Measurements from ENCODE around the gene FARS2.
A peak's percentile ranks its signal among the peaks of the same experiment; 100 is the strongest.

The FARS2 gene

GRCh38 chr6:5707281-5708045 is 446.1 kb downstream of the FARS2 start:
- DNase-seq = no peak

DNA sequence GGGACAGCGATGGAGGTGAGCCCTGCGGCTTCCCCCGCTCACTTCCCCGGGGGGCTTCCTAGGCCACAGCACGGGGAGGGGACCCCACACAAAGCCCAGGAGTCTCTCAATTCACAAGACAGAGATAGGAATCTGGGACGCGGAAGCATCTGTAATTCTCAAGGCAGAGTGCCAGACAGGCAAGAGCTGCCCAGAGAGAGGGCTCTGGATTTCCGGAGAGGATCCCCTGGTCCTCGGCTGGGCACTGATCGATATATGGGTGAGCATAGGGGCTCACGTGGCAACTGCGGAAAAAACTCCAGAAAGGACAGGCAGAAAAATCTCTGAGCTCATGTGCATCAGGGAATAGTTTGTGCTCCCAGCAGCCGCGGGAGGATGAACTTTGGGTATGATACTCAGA is 449.2 kb downstream of the FARS2 start:
- DNase-seq = no peak

DNA sequence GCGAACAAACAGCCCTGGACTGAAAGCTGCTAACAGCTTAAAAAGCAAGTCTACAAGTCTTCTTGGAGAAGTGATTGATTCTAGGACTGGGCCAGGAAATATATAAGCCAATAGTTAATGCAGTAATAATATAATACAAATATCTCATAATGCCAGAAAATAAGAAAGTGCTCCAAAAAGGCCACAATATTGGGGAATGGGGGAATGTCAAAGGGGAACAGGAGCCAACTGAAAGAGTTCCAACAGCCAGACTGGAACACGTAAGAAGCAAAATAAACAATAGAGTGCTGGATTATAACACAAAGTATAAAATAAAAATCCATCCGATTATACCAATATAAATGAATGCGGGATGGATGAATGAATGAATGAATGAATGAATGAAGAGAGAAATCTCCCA is 449.6 kb downstream of the FARS2 start:
- DNase-seq = no peak

DNA sequence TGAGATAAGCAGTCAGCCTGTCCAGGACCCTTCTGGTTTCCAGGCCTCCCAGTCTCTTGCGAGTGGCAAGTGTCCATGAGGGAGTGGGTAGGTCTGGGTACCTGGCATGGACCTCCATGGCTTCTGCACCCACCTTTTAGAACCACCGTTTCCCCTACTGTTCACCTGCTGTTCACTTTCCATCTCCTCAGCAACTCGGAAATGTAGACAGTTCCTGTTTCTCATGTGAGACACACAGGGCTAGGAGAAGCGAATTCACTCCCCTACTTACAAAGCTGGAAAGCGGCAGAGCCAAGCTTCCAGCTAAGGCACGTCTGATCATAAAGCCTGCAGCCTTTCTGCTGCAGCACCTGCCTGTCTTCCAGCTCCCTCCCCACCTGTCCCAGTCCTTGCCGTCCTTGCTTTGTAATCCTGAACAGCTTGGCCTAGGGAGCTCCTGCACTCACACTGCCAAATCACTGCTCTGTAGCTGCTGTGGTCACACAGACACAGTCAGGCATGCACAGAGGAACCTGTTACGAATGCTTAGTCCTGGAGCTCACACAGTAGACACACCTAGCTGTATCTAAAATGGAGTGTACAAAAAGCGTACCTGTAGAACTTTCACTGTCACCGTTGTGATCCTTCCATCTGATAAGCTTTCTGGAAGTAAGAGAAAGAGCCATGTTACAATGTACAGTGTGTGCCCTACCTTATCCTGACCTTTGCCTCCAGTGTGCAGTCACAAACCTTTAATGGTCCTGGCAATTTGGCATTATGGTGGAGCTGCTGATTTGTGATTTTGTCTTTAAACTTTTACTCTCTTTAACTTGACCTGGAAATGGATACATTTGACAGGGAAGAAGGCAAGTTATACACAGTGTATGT is 451.3 kb downstream of the FARS2 start:
- DNase-seq = no peak

- DNase-seq = no peak
Measured at GRCh38 chr6:5713519-5713918, 452.2 kb downstream of the FARS2 start.

- DNase-seq = no peak
Measured at GRCh38 chr6:5718231-5718947, 457.1 kb downstream of the FARS2 start.

- peak; percentile 19 to 67 for DNase-seq
Measured at GRCh38 chr6:5723841-5724691, 462.8 kb downstream of the FARS2 start.

DNA sequence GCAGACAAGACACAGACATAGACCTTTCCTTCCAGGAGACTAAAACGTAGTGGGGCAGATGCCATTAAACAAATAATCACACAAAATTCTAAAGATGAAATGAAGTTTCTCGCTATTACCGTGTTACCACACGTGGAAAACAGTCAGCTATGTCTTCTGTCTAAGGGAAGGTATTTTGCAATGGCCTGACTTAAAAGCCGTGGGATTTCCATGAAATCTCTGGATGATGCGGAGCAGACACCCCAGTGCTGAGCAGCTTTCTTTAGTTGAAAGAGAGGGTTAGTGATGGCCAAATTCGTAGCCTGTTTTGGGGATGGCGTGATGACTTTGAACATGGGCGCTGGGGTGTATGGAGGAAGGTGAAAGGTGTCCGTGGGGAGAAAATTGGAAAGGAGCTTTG is 463.6 kb downstream of the FARS2 start:
- no peak for DNase-seq

DNA sequence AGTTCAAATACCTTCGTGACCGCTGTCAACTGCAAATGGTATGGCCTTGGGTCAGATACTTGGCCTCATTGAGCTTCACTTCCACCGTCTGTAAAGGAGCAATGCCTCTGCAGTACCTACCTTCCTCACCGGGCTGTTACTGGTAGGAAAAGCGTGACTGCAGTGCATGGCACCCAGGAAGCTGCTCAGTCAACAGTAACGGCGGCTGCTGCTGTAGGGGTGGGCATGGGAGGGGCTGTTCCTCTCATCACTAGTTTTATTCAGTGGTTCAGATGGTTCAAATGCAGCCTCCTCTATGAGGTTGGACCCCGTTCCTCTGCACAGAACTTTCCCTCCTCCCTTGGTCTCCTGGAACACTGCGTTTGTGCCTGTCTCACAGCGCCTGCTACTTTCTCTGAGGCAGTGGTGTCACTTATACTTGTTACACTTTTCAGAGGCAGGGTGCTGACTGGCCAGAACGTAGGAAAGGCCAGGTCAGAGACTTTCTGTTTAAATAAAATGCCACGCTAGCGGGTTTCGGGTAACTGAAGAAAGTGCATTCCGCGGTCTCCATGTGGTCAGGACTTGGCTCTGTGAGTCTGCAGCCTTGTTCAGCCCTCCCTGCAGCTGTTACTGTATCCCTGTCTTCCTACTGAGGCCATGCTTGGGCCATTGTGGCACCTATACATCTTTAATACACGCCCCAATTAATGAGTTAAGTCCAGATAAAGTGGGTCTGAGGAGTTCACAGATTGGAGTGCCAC is 465.8 kb downstream of the FARS2 start:
- no peak for DNase-seq

- no peak for DNase-seq
Measured at GRCh38 chr6:5728351-5729079, 467.2 kb downstream of the FARS2 start.

DNA sequence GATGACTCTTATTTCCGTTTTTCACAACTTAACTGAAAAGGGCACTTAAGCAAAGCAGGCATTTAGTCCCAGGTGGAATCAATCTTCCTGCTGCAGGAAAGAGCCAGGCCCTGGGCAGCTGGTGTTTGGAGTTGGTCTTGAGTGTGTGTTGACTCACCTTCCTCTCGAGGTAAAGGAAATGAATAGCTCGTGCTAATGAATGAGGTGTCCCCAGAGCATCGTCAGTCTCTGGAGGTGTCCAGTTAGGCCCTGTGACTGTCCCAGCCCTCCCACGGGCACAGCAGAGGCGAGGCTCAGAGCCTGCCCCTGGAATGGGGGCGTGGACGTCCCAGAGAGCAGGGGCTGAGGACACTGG is 467.7 kb downstream of the FARS2 start:
- DNase-seq = no peak

DNA sequence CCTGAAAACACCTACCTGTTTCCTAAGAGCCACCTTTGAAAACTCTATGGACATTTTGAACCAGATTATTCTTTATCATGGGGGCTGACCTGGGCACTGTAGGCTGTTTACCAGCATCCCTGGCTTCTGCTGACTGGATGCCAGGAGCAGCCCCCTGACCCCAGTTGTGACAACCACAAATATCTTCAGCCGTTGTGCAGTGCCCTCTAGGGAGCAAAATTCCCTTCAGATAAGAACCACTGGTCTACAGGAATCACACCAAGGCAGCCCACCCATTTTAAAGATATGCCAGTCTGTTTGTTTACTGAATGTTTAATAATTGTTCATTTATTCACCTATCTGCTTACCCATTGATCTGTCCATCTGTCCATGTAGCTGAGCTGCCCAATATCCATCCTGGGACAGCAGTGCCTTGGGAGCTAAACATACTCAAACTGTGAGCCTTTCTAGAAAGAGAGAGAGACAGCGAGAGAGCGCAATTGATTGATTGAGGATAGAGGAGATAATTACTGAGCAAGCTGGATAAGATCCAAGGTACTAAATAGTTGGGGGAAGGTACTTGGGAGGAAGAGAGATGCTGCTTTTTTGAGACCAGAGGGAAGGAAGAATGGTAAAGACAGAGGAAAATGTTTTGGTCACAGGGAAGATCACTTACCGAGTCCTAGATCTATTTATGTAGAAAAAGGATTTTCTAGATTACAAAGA is 468.7 kb downstream of the FARS2 start:
- no peak for DNase-seq

DNA sequence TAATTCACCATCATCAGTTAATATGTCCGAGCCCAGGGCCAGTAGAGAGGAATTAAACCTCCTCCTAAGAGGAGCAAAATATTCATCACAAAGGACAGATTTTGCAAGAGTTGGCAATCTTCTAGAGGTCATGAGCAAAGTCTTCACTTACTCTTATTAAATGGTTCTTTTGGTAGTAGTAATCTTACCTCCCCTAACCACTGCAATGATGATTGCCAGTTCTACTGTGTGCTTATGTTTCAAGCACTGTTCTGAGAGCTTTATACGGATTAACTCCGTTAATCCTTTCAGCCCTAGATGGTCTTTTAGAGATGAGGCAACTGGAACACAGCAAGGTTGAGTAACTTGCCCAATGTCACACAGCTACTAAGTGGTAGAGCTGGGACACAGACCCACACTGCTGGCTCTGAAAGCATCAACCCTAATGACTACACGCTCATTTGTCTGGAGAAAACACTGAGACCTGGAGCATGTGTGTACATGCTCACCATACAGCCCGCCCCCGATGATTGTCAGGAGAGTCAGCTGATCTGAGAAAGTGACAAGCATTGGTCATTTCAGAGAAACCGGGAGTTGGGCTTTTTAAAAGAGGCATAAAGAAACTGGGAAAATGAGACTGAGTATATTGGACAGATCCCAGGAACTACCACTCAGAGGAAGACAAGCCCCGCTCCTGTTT is 469.4 kb downstream of the FARS2 start:
- DNase-seq = no peak

GRCh38 chr6:5731435-5731834 is 470.1 kb downstream of the FARS2 start:
- DNase-seq = no peak

DNA sequence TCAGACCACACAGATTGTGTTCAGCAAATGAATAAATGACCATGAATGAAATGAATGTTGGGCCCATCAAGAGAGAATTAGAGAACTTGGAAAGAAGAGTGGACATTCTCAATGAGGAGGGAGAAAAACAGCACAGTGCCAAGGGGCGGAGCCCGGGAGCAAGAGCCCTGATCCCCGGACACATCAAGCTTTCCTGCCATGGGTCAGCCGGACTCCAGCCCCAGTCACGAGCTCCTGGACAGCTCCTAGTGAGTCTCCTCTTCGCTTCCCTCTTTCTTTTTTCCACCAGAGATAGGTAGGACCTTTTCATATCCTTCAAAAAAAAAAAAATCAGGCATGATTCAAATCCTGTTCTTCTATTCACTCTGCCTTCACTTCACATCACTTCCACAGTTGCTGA is 471.2 kb downstream of the FARS2 start:
- DNase-seq = no peak

DNA sequence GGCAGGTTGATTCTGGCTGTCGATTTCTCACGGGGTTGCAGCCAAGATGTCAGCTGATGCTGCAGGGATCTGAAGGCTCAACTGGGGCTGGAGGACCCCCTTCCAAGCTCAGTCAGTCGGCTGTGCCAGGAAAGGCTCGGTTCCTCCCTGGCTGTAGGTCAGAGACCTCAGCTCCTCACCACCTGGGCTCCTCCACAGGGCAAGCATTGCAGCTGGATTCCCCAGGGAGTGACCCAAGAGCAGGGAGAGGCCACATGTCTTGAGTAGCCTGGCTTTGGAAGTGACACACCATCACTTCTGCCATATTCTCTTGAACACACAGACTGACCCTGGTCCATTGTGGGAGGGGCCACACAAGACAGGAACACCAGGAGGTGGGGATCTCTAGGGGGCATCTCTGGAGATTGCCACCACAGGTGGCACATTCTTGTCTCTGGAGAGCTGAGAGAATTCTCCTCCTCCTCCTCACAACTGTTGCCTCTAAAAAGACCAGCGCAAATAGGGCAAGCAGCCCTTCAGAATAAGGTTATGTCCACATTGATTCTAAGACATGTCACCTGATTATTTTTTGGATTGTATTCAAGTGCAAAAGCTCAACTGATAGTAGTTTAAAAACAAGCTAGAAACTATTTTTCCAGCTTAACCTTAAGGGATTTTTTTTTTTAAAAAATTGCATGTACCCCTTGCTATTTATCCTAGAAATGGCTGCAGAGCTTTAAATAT is 474.9 kb downstream of the FARS2 start:
- DNase-seq = no peak

DNA sequence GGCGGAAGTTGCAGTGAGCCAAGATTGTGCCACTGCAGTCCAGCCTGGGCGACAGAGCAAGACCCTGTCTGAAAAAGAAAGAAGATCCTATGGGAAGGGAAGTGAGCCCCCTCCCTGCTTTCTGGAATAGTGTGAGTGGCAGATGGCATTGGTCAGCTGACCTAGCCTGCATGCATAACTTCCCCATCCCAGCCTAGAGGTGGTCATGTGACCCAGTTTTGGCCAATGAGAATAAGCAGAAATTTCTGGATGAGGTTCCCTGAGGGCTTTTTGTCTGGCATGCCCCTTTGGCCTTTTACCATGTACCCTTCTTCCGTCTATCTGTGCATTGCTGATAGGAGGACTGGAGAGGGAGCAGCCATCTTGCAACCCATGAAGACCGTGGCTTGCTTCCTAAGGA is 476.1 kb downstream of the FARS2 start:
- no peak for DNase-seq

- DNase-seq = no peak
Measured at GRCh38 chr6:5738211-5738610, 476.9 kb downstream of the FARS2 start.

- DNase-seq = no peak
Measured at GRCh38 chr6:5744497-5744896, 483.2 kb downstream of the FARS2 start.
